H9 (cell line): ENCODE results near the gene CTDSPL2. TPM values are rescaled to one million over a fixed set of nuclear protein-coding genes. Genes with fewer than 3 reads are reported as not detected.
"Not testable (repeated sequence)": the region's sequence is repeated elsewhere in the genome, so short reads cannot be mapped to it uniquely, and the experiment has no call there.

Experiments
- DNase-seq: peaks from one replicate; pipeline ENCODE4 v3.0.0-alpha.2; 2017
- H2AFZ ChIP-seq: one replicate; pipeline ENCODE4 v1.6.1; 2013; ENCODE audit warnings: mild to moderate bottlenecking, low read length, control low read depth, moderate library complexity
- H2AK5ac ChIP-seq: 2 replicates; pipeline ENCODE4 v1.6.1; 2013; ENCODE audit warnings: low read length, control low read depth, mixed read lengths; ENCODE audit not compliant: insufficient read length
- H2BK120ac ChIP-seq: one replicate; pipeline ENCODE4 v1.6.1; 2013; ENCODE audit warnings: low read depth, mild to moderate bottlenecking, low read length, control low read depth, inconsistent platforms; ENCODE audit not compliant: poor library complexity, severe bottlenecking
- H2BK12ac ChIP-seq: 2 replicates; pipeline ENCODE4 v1.6.1; 2013; ENCODE audit warnings: low read length, control low read depth, mixed read lengths, low read depth; ENCODE audit not compliant: insufficient read length
- H2BK15ac ChIP-seq: 2 replicates; pipeline ENCODE4 v1.6.1; 2013; ENCODE audit warnings: low read depth, low read length, control low read depth
- H2BK20ac ChIP-seq: one replicate; pipeline ENCODE4 v1.6.1; 2013; ENCODE audit warnings: low read depth, mild to moderate bottlenecking, low read length, control low read depth, inconsistent platforms; ENCODE audit not compliant: poor library complexity, severe bottlenecking
- H2BK5ac ChIP-seq: 2 replicates; pipeline ENCODE4 v1.6.1; 2013; ENCODE audit warnings: low read length, control low read depth, mixed read lengths; ENCODE audit not compliant: insufficient read length
- H3K14ac ChIP-seq: 2 replicates; pipeline ENCODE4 v1.6.1; 2013; ENCODE audit warnings: low read length, control low read depth; ENCODE audit not compliant: insufficient read depth
- H3K18ac ChIP-seq: 2 replicates; pipeline ENCODE4 v1.6.1; 2013; ENCODE audit warnings: low read depth, mild to moderate bottlenecking, mixed read lengths, low read length, control low read depth; ENCODE audit not compliant: insufficient read length
- H3K23ac ChIP-seq: 2 replicates; pipeline ENCODE4 v1.6.1; 2013; ENCODE audit warnings: low read length, control low read depth, mixed read lengths, low read depth; ENCODE audit not compliant: insufficient read length
- H3K23me2 ChIP-seq: 2 replicates; pipeline ENCODE4 v1.6.1; 2013; ENCODE audit warnings: low read depth, mild to moderate bottlenecking, mixed read lengths, low read length, control low read depth; ENCODE audit not compliant: insufficient read length, poor library complexity, severe bottlenecking
- H3K27ac ChIP-seq: 2 replicates; pipeline ENCODE4 v1.5.1; 2013; ENCODE audit warnings: low read length, control low read depth, mixed read lengths, low read depth; ENCODE audit not compliant: insufficient read length
- H3K27me3 ChIP-seq: 2 replicates; pipeline ENCODE4 v1.6.1; 2013; ENCODE audit warnings: low read length, control low read depth, inconsistent platforms; ENCODE audit not compliant: insufficient read depth
- H3K4ac ChIP-seq: 2 replicates; pipeline ENCODE4 v1.6.1; 2013; ENCODE audit warnings: low read depth, mild to moderate bottlenecking, control low read depth, inconsistent platforms, low read length, moderate library complexity
- H3K4me1 ChIP-seq: 2 replicates; pipeline ENCODE4 v1.6.1; 2013; ENCODE audit warnings: low read length, control low read depth, inconsistent platforms; ENCODE audit not compliant: insufficient read depth
- H3K4me2 ChIP-seq: 2 replicates; pipeline ENCODE4 v1.6.1; 2013; ENCODE audit warnings: low read length, control low read depth, mixed read lengths; ENCODE audit not compliant: insufficient read length, insufficient read depth
- H3K56ac ChIP-seq: 2 replicates; pipeline ENCODE4 v1.6.1; 2013; ENCODE audit warnings: low read depth, mild to moderate bottlenecking, mixed read lengths, low read length, control low read depth; ENCODE audit not compliant: insufficient read length
- H3K79me1 ChIP-seq: 2 replicates; pipeline ENCODE4 v1.6.1; 2013; ENCODE audit warnings: low read depth, mild to moderate bottlenecking, moderate library complexity, low read length, control low read depth, inconsistent platforms; ENCODE audit not compliant: insufficient read depth, poor library complexity, severe bottlenecking
- H3K79me2 ChIP-seq: 2 replicates; pipeline ENCODE4 v1.6.1; 2013; ENCODE audit warnings: low read length, control low read depth, inconsistent platforms; ENCODE audit not compliant: insufficient read depth
- H3K9ac ChIP-seq: 2 replicates; pipeline ENCODE4 v1.6.1; 2013; ENCODE audit warnings: low read length, control low read depth, mixed read lengths; ENCODE audit not compliant: insufficient read length; ENCODE audit errors: extremely low read depth
- H3K9me3 ChIP-seq: one replicate; pipeline ENCODE4 v1.6.1; 2013; ENCODE audit warnings: low read depth, low read length, inconsistent platforms; ENCODE audit not compliant: control insufficient read depth
- H3T11ph ChIP-seq: one replicate; pipeline ENCODE4 v1.6.1; 2013; ENCODE audit warnings: mild to moderate bottlenecking, low read length, control low read depth, inconsistent platforms
- H4K20me1 ChIP-seq: one replicate; pipeline ENCODE4 v1.6.1; 2013; ENCODE audit not compliant: control insufficient read depth, insufficient read length, insufficient read depth
- H4K5ac ChIP-seq: 2 replicates; pipeline ENCODE4 v1.6.1; 2013; ENCODE audit warnings: low read depth, mild to moderate bottlenecking, mixed read lengths, low read length, control low read depth; ENCODE audit not compliant: insufficient read length
- H4K8ac ChIP-seq: replicated peaks from 2 replicates; pipeline ENCODE4 v1.6.1; 2013; ENCODE audit warnings: low read length, control low read depth, mixed read lengths, low read depth; ENCODE audit not compliant: insufficient read length
- H4K91ac ChIP-seq: 2 replicates; pipeline ENCODE4 v1.6.1; 2013; ENCODE audit warnings: low read depth, mild to moderate bottlenecking, moderate library complexity, mixed read lengths, low read length, control low read depth; ENCODE audit not compliant: insufficient read length
- H3K27ac Mint-ChIP-seq, 3 experiments: 2 replicates in 2 of 3; 3 replicates in 1 of 3; pipeline ENCODE4 v1.8.0; 2020 to 2021; ENCODE audit warnings: mixed read lengths in 3 of 3, mild to moderate bottlenecking in 1 of 3, moderate library complexity in 1 of 3
- H3K27me3 Mint-ChIP-seq: 2 replicates; pipeline ENCODE4 v1.8.0; 2021; ENCODE audit warnings: low read depth, mild to moderate bottlenecking, moderate library complexity, mixed read lengths
- H3K36me3 Mint-ChIP-seq, 3 experiments: 2 replicates in 2 of 3; 3 replicates in 1 of 3; pipeline ENCODE4 v1.8.0; 2020 to 2021; ENCODE audit warnings: low read depth in 3 of 3, mixed read lengths in 3 of 3; ENCODE audit not compliant: insufficient read depth in 1 of 3
- H3K4me1 Mint-ChIP-seq, 2 experiments: 2 replicates each; pipeline ENCODE4 v1.8.0; 2020; ENCODE audit warnings: mixed read lengths in 2 of 2
- H3K4me3 Mint-ChIP-seq, 2 experiments: 2 replicates in 1 of 2; 3 replicates in 1 of 2; pipeline ENCODE4 v1.8.0; 2020 to 2021; ENCODE audit warnings: mild to moderate bottlenecking in 2 of 2, mixed read lengths in 2 of 2, moderate library complexity in 1 of 2
- H3K9me3 Mint-ChIP-seq, 2 experiments: 2 replicates in 1 of 2; 3 replicates in 1 of 2; pipeline ENCODE4 v1.8.0; 2020; ENCODE audit warnings: mild to moderate bottlenecking in 2 of 2, mixed read lengths in 2 of 2, moderate library complexity in 1 of 2
- WGBS: extraction: QIAGEN DNeasy Blood & Tissue Kit; methylation state at CpG from one replicate; pipeline ENCODE4 v1.1.7; 2013; ENCODE audit warnings: missing lambda C conversion rate, low lambda C conversion rate, mixed read lengths; ENCODE audit not compliant: insufficient read length; ENCODE audit errors: extremely low coverage; 5-methylcytosine and 5-hydroxymethylcytosine counted together
- total RNA-seq: library from RNA; stranded (reverse); gene quantifications from 2 replicates; pipeline ENCODE4 v1.2.1, GENCODE V29; 2021
- TF ChIP-seq, protein P1 (sequence below): fragments of 200-600 bp; sonication (generic); conservative IDR thresholded peaks from 3 replicates; pipeline ENCODE4 v1.8.0; 2021; ENCODE audit warnings: antibody characterized with exemption, mild to moderate bottlenecking

The CTDSPL2 gene
- total RNA-seq, 1 experiment from 2014 or later: 78.8 TPM

- Histone ChIP-seq H3K23me2 (peaks cover 4% of the 10 kb centered on the region), H4K20me1 (no peaks in the 10 kb centered on the region), H3T11ph (no peak overlapping the region), H3K18ac (no peak overlapping the region), H2BK20ac (no peak overlapping the region), H3K4ac (no peak overlapping the region), H3K79me1 (no peaks in the 10 kb centered on the region), H4K8ac (no peak overlapping the region), H3K14ac (no peak overlapping the region), H3K56ac (no peak overlapping the region), H3K9ac (no peak overlapping the region), H2BK120ac (no peak overlapping the region), H3K79me2 (peaks cover 11% of the 10 kb centered on the region; the same call in 1 of the 2 replicates), H4K91ac (no peak overlapping the region), H3K9me3 (no peaks in the 10 kb centered on the region), H3K27ac (no peak overlapping the region), H2BK5ac (no peak overlapping the region), H3K27me3 (no peaks in the 10 kb centered on the region), H3K4me2 (no peak overlapping the region), H3K4me1 (no peaks in the 10 kb centered on the region), H2BK12ac (no peak overlapping the region), H2AK5ac (no peak overlapping the region), H4K5ac (no peak overlapping the region), H2AFZ (no peak overlapping the region), H3K23ac (no peak overlapping the region), H2BK15ac (no peak overlapping the region)
- H3K27me3 Mint-ChIP-seq: no peaks in the 10 kb centered on the region
- no peak for DNase-seq
- peaks cover 11 to 15% of the 10 kb centered on the region in 2 experiments for H3K4me1 Mint-ChIP-seq
- no peak overlapping the region for H3K4me3 Mint-ChIP-seq
- H3K9me3 Mint-ChIP-seq: no peaks in the 10 kb centered on the region
- H3K27ac Mint-ChIP-seq: no peak overlapping the region
- peaks cover 25 to 48% (median 43%) of the 10 kb centered on the region in 3 experiments for H3K36me3 Mint-ChIP-seq
- TF ChIP-seq, protein P1, sequence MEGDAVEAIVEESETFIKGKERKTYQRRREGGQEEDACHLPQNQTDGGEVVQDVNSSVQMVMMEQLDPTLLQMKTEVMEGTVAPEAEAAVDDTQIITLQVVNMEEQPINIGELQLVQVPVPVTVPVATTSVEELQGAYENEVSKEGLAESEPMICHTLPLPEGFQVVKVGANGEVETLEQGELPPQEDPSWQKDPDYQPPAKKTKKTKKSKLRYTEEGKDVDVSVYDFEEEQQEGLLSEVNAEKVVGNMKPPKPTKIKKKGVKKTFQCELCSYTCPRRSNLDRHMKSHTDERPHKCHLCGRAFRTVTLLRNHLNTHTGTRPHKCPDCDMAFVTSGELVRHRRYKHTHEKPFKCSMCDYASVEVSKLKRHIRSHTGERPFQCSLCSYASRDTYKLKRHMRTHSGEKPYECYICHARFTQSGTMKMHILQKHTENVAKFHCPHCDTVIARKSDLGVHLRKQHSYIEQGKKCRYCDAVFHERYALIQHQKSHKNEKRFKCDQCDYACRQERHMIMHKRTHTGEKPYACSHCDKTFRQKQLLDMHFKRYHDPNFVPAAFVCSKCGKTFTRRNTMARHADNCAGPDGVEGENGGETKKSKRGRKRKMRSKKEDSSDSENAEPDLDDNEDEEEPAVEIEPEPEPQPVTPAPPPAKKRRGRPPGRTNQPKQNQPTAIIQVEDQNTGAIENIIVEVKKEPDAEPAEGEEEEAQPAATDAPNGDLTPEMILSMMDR: no peak
These were observed 115.2 kb downstream of the CTDSPL2 start for GRCh38 chr15:44542596-44542995.

DNA sequence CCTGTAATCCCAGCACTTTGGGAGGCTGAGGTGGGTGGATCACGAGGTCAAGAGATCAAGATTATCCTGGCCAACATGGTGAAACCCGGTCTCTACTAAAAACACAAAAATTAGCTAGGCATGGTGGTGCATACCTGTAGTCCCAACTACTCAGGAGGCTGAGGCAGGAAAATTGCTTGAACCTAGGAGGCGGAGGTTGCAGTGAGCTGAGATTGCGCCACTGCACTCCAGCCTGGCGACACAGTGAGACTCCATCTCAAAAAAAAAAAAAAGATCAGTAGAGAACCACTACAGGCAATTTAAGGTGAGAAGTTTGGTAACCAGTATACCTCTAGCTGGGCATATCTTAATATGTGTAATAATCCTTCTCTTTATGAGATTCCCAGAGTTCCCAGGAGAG, 117.3 kb downstream of the CTDSPL2 start:
- H3K27me3 Mint-ChIP-seq, H3K27ac ChIP-seq, H3T11ph ChIP-seq, H3K18ac ChIP-seq, H3K56ac ChIP-seq, DNase-seq, H3K4ac ChIP-seq, H2BK15ac ChIP-seq, H2BK5ac ChIP-seq, H2BK20ac ChIP-seq, H2AFZ ChIP-seq, H4K8ac ChIP-seq, H4K91ac ChIP-seq, H3K9ac ChIP-seq, H3K23me2 ChIP-seq, H3K4me1 Mint-ChIP-seq, H3K23ac ChIP-seq, H2BK120ac ChIP-seq, H3K4me2 ChIP-seq, H4K20me1 ChIP-seq, H2AK5ac ChIP-seq, H3K14ac ChIP-seq, H3K4me3 Mint-ChIP-seq, H2BK12ac ChIP-seq, H3K27me3 ChIP-seq, H3K4me1 ChIP-seq, H3K9me3 ChIP-seq, H3K9me3 Mint-ChIP-seq, H3K79me2 ChIP-seq, H3K79me1 ChIP-seq, H4K5ac ChIP-seq, H3K27ac Mint-ChIP-seq: not testable (repeated sequence)
- peaks cover 26 to 44% (median 42%) of the 10 kb centered on the region in 3 experiments for H3K36me3 Mint-ChIP-seq
- no CpG with 5 or more reads among the region's 5 CpGs for WGBS
